ENCODE data around the gene USP17L10.
"Not testable (repeated sequence)": the region's sequence is repeated elsewhere in the genome, so short reads cannot be mapped to it uniquely, and the experiment has no call there.

Gene USP17L10

GRCh38 chr4:9243579-9243978 lies 33.1 kb downstream of the USP17L10 start, which contains the start of gene USP17L17:
TSS of gene USP17L17 (plus strand) at chr4:9243879. CDS start at chr4:9243879, 0 bp downstream.
- H3K4me1 ChIP-seq (ENCODE audit: control insufficient read depth in 5 of 5, insufficient read depth in 5 of 5, low read length in 5 of 5); H3K27me3 ChIP-seq (ENCODE audit: control insufficient read depth in 5 of 5, insufficient read depth in 4 of 5, low read length in 5 of 5); H3K9me3 ChIP-seq (ENCODE audit: control insufficient read depth in 5 of 5, low read length in 5 of 5); H3K9ac ChIP-seq (ENCODE audit: low read length in 5 of 5); H3K4me3 ChIP-seq (ENCODE audit: low read depth in 1 of 5, low read length in 5 of 5); H3K36me3 ChIP-seq (ENCODE audit: control insufficient read depth in 5 of 5, insufficient read depth in 5 of 5, low read length in 5 of 5); H3K27ac ChIP-seq (ENCODE audit: low read depth, low read length): not testable (repeated sequence)

DNA sequence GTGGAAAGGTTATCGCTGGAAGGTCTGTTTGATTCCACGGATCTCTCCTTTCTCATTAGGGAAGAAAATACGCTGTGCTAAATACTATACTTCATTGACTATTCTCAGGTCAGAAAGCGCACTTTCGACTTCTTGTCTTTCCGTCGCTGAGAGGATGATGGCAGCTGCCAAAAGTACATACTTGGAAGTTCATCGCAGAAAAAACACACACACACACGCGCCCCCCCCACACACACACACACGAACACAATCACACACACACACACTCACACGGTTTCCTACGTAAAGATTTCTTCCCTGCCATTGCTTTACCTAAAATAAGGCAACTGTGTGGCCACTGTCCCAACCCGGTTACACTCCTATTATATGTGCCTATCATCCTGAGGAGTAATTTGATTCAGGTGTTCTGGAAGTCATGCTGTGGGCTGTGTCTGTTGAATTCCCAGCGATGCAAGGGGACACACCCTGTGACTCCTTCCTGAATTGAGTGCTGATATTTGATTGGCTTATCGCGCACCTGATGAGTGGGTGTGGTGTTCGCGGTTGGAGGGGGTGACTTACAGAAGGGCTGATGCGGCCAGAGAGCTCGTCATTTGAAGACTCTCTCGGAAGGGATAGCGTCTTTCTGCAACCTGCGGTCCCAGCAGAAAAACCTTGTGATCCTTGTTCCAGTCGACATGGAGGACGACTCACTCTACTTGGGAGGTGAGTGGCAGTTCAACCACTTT lies 37.7 kb downstream of the USP17L10 start, which contains the start of gene USP17L18:
Gene USP17L18, plus strand, starts transcription at position 678 of the 728 bp plus-strand sequence. Its CDS starts 0 bp downstream, at position 678.
- H3K27ac ChIP-seq (ENCODE audit: low read depth, low read length); H3K4me1 ChIP-seq (ENCODE audit: control insufficient read depth in 5 of 5, insufficient read depth in 5 of 5, low read length in 5 of 5); H3K36me3 ChIP-seq (ENCODE audit: control insufficient read depth in 5 of 5, insufficient read depth in 5 of 5, low read length in 5 of 5); H3K4me3 ChIP-seq (ENCODE audit: low read depth in 1 of 5, low read length in 5 of 5); H3K9me3 ChIP-seq (ENCODE audit: control insufficient read depth in 5 of 5, low read length in 5 of 5); H3K27me3 ChIP-seq (ENCODE audit: control insufficient read depth in 5 of 5, insufficient read depth in 4 of 5, low read length in 5 of 5); H3K9ac ChIP-seq (ENCODE audit: low read length in 5 of 5): not testable (repeated sequence)

- not testable (repeated sequence) for H3K9ac ChIP-seq (ENCODE audit: low read length in 5 of 5); H3K9me3 ChIP-seq (ENCODE audit: control insufficient read depth in 5 of 5, low read length in 5 of 5); H3K4me1 ChIP-seq (ENCODE audit: control insufficient read depth in 5 of 5, insufficient read depth in 5 of 5, low read length in 5 of 5); H3K36me3 ChIP-seq (ENCODE audit: control insufficient read depth in 5 of 5, insufficient read depth in 5 of 5, low read length in 5 of 5); H3K27me3 ChIP-seq (ENCODE audit: control insufficient read depth in 5 of 5, insufficient read depth in 4 of 5, low read length in 5 of 5); H3K4me3 ChIP-seq (ENCODE audit: low read depth in 1 of 5, low read length in 5 of 5); H3K27ac ChIP-seq (ENCODE audit: low read depth, low read length)
Measured at GRCh38 chr4:9253078-9253477, 42.6 kb downstream of the USP17L10 start, which contains the start of gene USP17L19. TSS of gene USP17L19 (plus strand) at chr4:9253378. CDS start at chr4:9253378, 0 bp downstream.

DNA sequence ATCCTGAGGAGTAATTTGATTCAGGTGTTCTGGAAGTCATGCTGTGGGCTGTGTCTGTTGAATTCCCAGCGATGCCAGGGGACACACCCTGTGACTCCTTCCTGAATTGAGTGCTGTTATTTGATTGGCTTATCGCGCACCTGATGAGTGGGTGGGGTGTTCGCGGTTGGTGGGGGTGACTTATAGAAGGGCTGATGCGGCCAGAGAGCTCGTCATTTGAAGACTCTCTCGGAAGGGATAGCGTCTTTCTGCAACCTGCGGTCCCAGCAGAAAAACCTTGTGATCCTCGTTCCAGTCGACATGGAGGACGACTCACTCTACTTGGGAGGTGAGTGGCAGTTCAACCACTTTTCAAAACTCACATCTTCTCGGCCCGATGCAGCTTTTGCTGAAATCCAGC lies 47.4 kb downstream of the USP17L10 start, which contains the start of gene USP17L20:
Gene USP17L20, plus strand, starts transcription at position 301 of the 400 bp plus-strand sequence. Its CDS starts 0 bp downstream, at position 301.
- not testable (repeated sequence) for H3K36me3 ChIP-seq (ENCODE audit: control insufficient read depth in 5 of 5, insufficient read depth in 5 of 5, low read length in 5 of 5); H3K27ac ChIP-seq (ENCODE audit: low read depth, low read length); H3K4me3 ChIP-seq (ENCODE audit: low read depth in 1 of 5, low read length in 5 of 5); H3K4me1 ChIP-seq (ENCODE audit: control insufficient read depth in 5 of 5, insufficient read depth in 5 of 5, low read length in 5 of 5); H3K27me3 ChIP-seq (ENCODE audit: control insufficient read depth in 5 of 5, insufficient read depth in 4 of 5, low read length in 5 of 5); H3K9me3 ChIP-seq (ENCODE audit: control insufficient read depth in 5 of 5, low read length in 5 of 5); H3K9ac ChIP-seq (ENCODE audit: low read length in 5 of 5)
